ENCODE results near the gene LRRK1.

LRRK1 gene

GRCh38 chr15:101103598-101103997 lies 184.4 kb downstream of the LRRK1 start:
- no peak overlapping the region for H3K27ac ChIP-seq (ENCODE audit: low read length)
- H3K4me1 ChIP-seq (ENCODE audit: control insufficient read depth, insufficient read depth, low read length): peaks cover 4% of the 10 kb centered on the region
- H3K27me3 ChIP-seq (ENCODE audit: control insufficient read depth in 1 of 2, insufficient read depth in 2 of 2, low read length in 2 of 2): no peaks in the 10 kb centered on the region
- no peaks in the 10 kb centered on the region for H3K9me3 ChIP-seq (ENCODE audit: control insufficient read depth in 2 of 2, low read length in 2 of 2)
- no peak overlapping the region for H3K9ac ChIP-seq (ENCODE audit: low read length in 2 of 2)
- H3K4me3 ChIP-seq (ENCODE audit: low read length in 2 of 2): no peak overlapping the region
- H3K36me3 ChIP-seq (ENCODE audit: control insufficient read depth in 2 of 2, insufficient read depth in 2 of 2, low read length in 2 of 2): no peaks in the 10 kb centered on the region

GRCh38 chr15:101104141-101104540 lies 185.0 kb downstream of the LRRK1 start:
- Histone ChIP-seq H3K4me3 (ENCODE audit: low read length in 2 of 2) (no peak overlapping the region), H3K27me3 (ENCODE audit: control insufficient read depth in 1 of 2, insufficient read depth in 2 of 2, low read length in 2 of 2) (no peaks in the 10 kb centered on the region), H3K36me3 (ENCODE audit: control insufficient read depth in 2 of 2, insufficient read depth in 2 of 2, low read length in 2 of 2) (no peaks in the 10 kb centered on the region), H3K9me3 (ENCODE audit: control insufficient read depth in 2 of 2, low read length in 2 of 2) (no peaks in the 10 kb centered on the region), H3K4me1 (ENCODE audit: control insufficient read depth, insufficient read depth, low read length) (peaks cover 4% of the 10 kb centered on the region), H3K27ac (ENCODE audit: low read length) (no peak overlapping the region), H3K9ac (ENCODE audit: low read length in 2 of 2) (no peak overlapping the region)

GRCh38 chr15:101105059-101105891 lies 186.1 kb downstream of the LRRK1 start:
- Histone ChIP-seq H3K9me3 (ENCODE audit: control insufficient read depth in 2 of 2, low read length in 2 of 2) (no peaks in the 10 kb centered on the region), H3K4me3 (ENCODE audit: low read length in 2 of 2) (no peak overlapping the region), H3K27me3 (ENCODE audit: control insufficient read depth in 1 of 2, insufficient read depth in 2 of 2, low read length in 2 of 2) (no peaks in the 10 kb centered on the region), H3K36me3 (ENCODE audit: control insufficient read depth in 2 of 2, insufficient read depth in 2 of 2, low read length in 2 of 2) (no peaks in the 10 kb centered on the region), H3K9ac (ENCODE audit: low read length in 2 of 2) (no peak overlapping the region), H3K4me1 (ENCODE audit: control insufficient read depth, insufficient read depth, low read length) (peaks cover 4% of the 10 kb centered on the region), H3K27ac (ENCODE audit: low read length) (no peak overlapping the region)

- H3K9me3 ChIP-seq (ENCODE audit: control insufficient read depth in 2 of 2, low read length in 2 of 2): no peaks in the 10 kb centered on the region
- H3K9ac ChIP-seq (ENCODE audit: low read length in 2 of 2): no peak overlapping the region
- no peak overlapping the region for H3K4me3 ChIP-seq (ENCODE audit: low read length in 2 of 2)
- no peaks in the 10 kb centered on the region for H3K36me3 ChIP-seq (ENCODE audit: control insufficient read depth in 2 of 2, insufficient read depth in 2 of 2, low read length in 2 of 2)
- no peaks in the 10 kb centered on the region for H3K27me3 ChIP-seq (ENCODE audit: control insufficient read depth in 1 of 2, insufficient read depth in 2 of 2, low read length in 2 of 2)
- H3K27ac ChIP-seq (ENCODE audit: low read length): no peak overlapping the region
- peaks cover 4% of the 10 kb centered on the region for H3K4me1 ChIP-seq (ENCODE audit: control insufficient read depth, insufficient read depth, low read length)
These were observed 187.9 kb downstream of the LRRK1 start for GRCh38 chr15:101107101-101107500.

- Histone ChIP-seq H3K27me3 (ENCODE audit: control insufficient read depth in 1 of 2, insufficient read depth in 2 of 2, low read length in 2 of 2) (no peaks in the 10 kb centered on the region), H3K9me3 (ENCODE audit: control insufficient read depth in 2 of 2, low read length in 2 of 2) (no peaks in the 10 kb centered on the region), H3K27ac (ENCODE audit: low read length) (no peak overlapping the region), H3K36me3 (ENCODE audit: control insufficient read depth in 2 of 2, insufficient read depth in 2 of 2, low read length in 2 of 2) (no peaks in the 10 kb centered on the region), H3K4me1 (ENCODE audit: control insufficient read depth, insufficient read depth, low read length) (peaks cover 7% of the 10 kb centered on the region), H3K4me3 (ENCODE audit: low read length in 2 of 2) (no peak overlapping the region), H3K9ac (ENCODE audit: low read length in 2 of 2) (no peak overlapping the region)
These were observed 188.7 kb downstream of the LRRK1 start for GRCh38 chr15:101107625-101108460.

- Histone ChIP-seq H3K27me3 (ENCODE audit: control insufficient read depth in 1 of 2, insufficient read depth in 2 of 2, low read length in 2 of 2) (no peaks in the 10 kb centered on the region), H3K4me1 (ENCODE audit: control insufficient read depth, insufficient read depth, low read length) (peaks cover 7% of the 10 kb centered on the region), H3K36me3 (ENCODE audit: control insufficient read depth in 2 of 2, insufficient read depth in 2 of 2, low read length in 2 of 2) (no peaks in the 10 kb centered on the region), H3K9ac (ENCODE audit: low read length in 2 of 2) (no peak overlapping the region), H3K9me3 (ENCODE audit: control insufficient read depth in 2 of 2, low read length in 2 of 2) (no peaks in the 10 kb centered on the region), H3K27ac (ENCODE audit: low read length) (no peak overlapping the region), H3K4me3 (ENCODE audit: low read length in 2 of 2) (no peak overlapping the region)
These were observed 189.3 kb downstream of the LRRK1 start for GRCh38 chr15:101108461-101108775.

GRCh38 chr15:101108791-101109190 lies 189.6 kb downstream of the LRRK1 start:
- peaks cover 7% of the 10 kb centered on the region for H3K4me1 ChIP-seq (ENCODE audit: control insufficient read depth, insufficient read depth, low read length)
- H3K27me3 ChIP-seq (ENCODE audit: control insufficient read depth in 1 of 2, insufficient read depth in 2 of 2, low read length in 2 of 2): no peaks in the 10 kb centered on the region
- no peak overlapping the region for H3K9ac ChIP-seq (ENCODE audit: low read length in 2 of 2)
- no peaks in the 10 kb centered on the region for H3K36me3 ChIP-seq (ENCODE audit: control insufficient read depth in 2 of 2, insufficient read depth in 2 of 2, low read length in 2 of 2)
- H3K9me3 ChIP-seq (ENCODE audit: control insufficient read depth in 2 of 2, low read length in 2 of 2): no peaks in the 10 kb centered on the region
- no peak overlapping the region for H3K4me3 ChIP-seq (ENCODE audit: low read length in 2 of 2)
- H3K27ac ChIP-seq (ENCODE audit: low read length): no peak overlapping the region

GRCh38 chr15:101110681-101111569 lies 191.8 kb downstream of the LRRK1 start:
- Histone ChIP-seq H3K9me3 (ENCODE audit: control insufficient read depth in 2 of 2, low read length in 2 of 2) (no peaks in the 10 kb centered on the region), H3K4me3 (ENCODE audit: low read length in 2 of 2) (no peak overlapping the region), H3K27ac (ENCODE audit: low read length) (no peak overlapping the region), H3K36me3 (ENCODE audit: control insufficient read depth in 2 of 2, insufficient read depth in 2 of 2, low read length in 2 of 2) (no peaks in the 10 kb centered on the region), H3K9ac (ENCODE audit: low read length in 2 of 2) (no peak overlapping the region), H3K27me3 (ENCODE audit: control insufficient read depth in 1 of 2, insufficient read depth in 2 of 2, low read length in 2 of 2) (no peaks in the 10 kb centered on the region), H3K4me1 (ENCODE audit: control insufficient read depth, insufficient read depth, low read length) (peaks cover 4% of the 10 kb centered on the region)

GRCh38 chr15:101111570-101112262 lies 192.6 kb downstream of the LRRK1 start:
- Histone ChIP-seq H3K27ac (ENCODE audit: low read length) (no peak overlapping the region), H3K4me1 (ENCODE audit: control insufficient read depth, insufficient read depth, low read length) (peaks cover 4% of the 10 kb centered on the region), H3K9ac (ENCODE audit: low read length in 2 of 2) (no peak overlapping the region), H3K4me3 (ENCODE audit: low read length in 2 of 2) (no peak overlapping the region), H3K9me3 (ENCODE audit: control insufficient read depth in 2 of 2, low read length in 2 of 2) (no peaks in the 10 kb centered on the region), H3K36me3 (ENCODE audit: control insufficient read depth in 2 of 2, insufficient read depth in 2 of 2, low read length in 2 of 2) (no peaks in the 10 kb centered on the region), H3K27me3 (ENCODE audit: control insufficient read depth in 1 of 2, insufficient read depth in 2 of 2, low read length in 2 of 2) (no peaks in the 10 kb centered on the region)

Data from stomach smooth muscle (tissue), 2 donors.